K562 (cell line): ENCODE results near the gene IGSF21. TPM values are rescaled to one million over a fixed set of nuclear protein-coding genes. Genes with fewer than 3 reads are reported as not detected.

Source experiments
- ATAC-seq: fragments of 200-7000 bp; cut with Tn5 transposase; 3 replicates; pipeline ENCODE4 v1.9.1; 2020; ENCODE audit warnings: moderate library complexity
- BruUV-seq: library from RNA; stranded (reverse); fragments of 400-500 nt; replicated peaks from 2 replicates; lab custom pipeline; 2021; lab: Mats Ljungman, UMichigan
- CTCF ChIA-PET: fragments of 300-600 bp; formaldehyde crosslinking; extraction: SDS; loops from one replicate; lab custom pipeline; 2021; ENCODE audit warnings: low intra/inter-chr PET ratio; lab: Yijun Ruan, JAX
- POLR2A ChIA-PET: fragments of 300-600, 350-650 bp; sonication (Branson Sonifier 250); formaldehyde crosslinking; extraction: SDS; loops from one replicate; lab custom pipeline; 2021; ENCODE audit warnings: antibody characterized with exemption, inconsistent platforms; lab: Yijun Ruan, JAX
- DNase-seq, 4 experiments: peaks; one replicate each; pipeline versions ENCODE4 v3.0.0 to v3.0.0-alpha.2; 2011 to 2018; ENCODE audit warnings: low spot score in 3 of 4, mixed read lengths in 3 of 4; ENCODE audit errors: extremely low read depth in 1 of 4
- FAIRE-seq: peaks from 2 replicates; lab custom pipeline; 2011; peaks lifted over from hg19 to GRCh38; lab: Jason Lieb, UNC
- H2AFZ ChIP-seq: 2 replicates; pipeline ENCODE4 v1.6.0; 2011; ENCODE audit warnings: low read depth, low read length, control low read depth, inconsistent platforms
- H3K27ac ChIP-seq: fragments of 200-600 bp; 3 replicates; pipeline ENCODE4 v1.8.0; 2011; ENCODE audit warnings: low read depth, mild to moderate bottlenecking, control low read depth, inconsistent platforms, low read length, moderate library complexity, mixed read lengths; ENCODE audit errors: extremely low read depth
- H3K27me3 ChIP-seq, 2 experiments: fragments of 300-600 bp in 1 of 2; 2 replicates in 1 of 2; 3 replicates in 1 of 2; pipeline versions ENCODE4 v1.6.0 to v1.8.0; 2011; ENCODE audit warnings: inconsistent platforms in 2 of 2, low read length in 2 of 2, mild to moderate bottlenecking in 1 of 2, mixed read lengths in 1 of 2, moderate library complexity in 1 of 2; ENCODE audit not compliant: control insufficient read depth in 2 of 2, insufficient read depth in 2 of 2
- H3K36me3 ChIP-seq: fragments of 300-600 bp; 3 replicates; pipeline ENCODE4 v1.8.0; 2011; ENCODE audit warnings: mild to moderate bottlenecking, low read length, inconsistent platforms; ENCODE audit not compliant: control insufficient read depth, insufficient read depth
- H3K4me1 ChIP-seq, 2 experiments: fragments of 200-600 bp in 1 of 2; replicated peaks in 1 of 2; 2 replicates in 1 of 2; 3 replicates in 1 of 2; pipeline versions ENCODE4 v1.5.1 to v1.8.0; 2011; ENCODE audit warnings: inconsistent platforms in 2 of 2, low read length in 2 of 2, mild to moderate bottlenecking in 1 of 2, mixed read lengths in 1 of 2, moderate library complexity in 1 of 2; ENCODE audit not compliant: control insufficient read depth in 2 of 2, insufficient read depth in 2 of 2
- H3K4me2 ChIP-seq: 2 replicates; pipeline ENCODE4 v1.6.1; 2011; ENCODE audit warnings: low read length, control low read depth, inconsistent platforms, mixed read lengths; ENCODE audit not compliant: insufficient read depth
- H3K4me3 ChIP-seq: fragments of 200-600 bp; sonication (generic), shearing (Covaris generic); 2 replicates; pipeline ENCODE4 v1.5.1; 2016; ENCODE audit warnings: control low read depth, inconsistent platforms
- H3K79me2 ChIP-seq: fragments of 200-600 bp; 3 replicates; pipeline ENCODE4 v1.8.0; 2011; ENCODE audit warnings: low read length, inconsistent platforms; ENCODE audit not compliant: control insufficient read depth, insufficient read depth
- H3K9ac ChIP-seq, 2 experiments: 2 replicates each; pipeline versions ENCODE4 v1.6.0 to v1.6.1; 2011; ENCODE audit warnings: low read depth in 2 of 2, low read length in 2 of 2, control low read depth in 1 of 2, inconsistent platforms in 1 of 2, mild to moderate bottlenecking in 1 of 2, mixed read lengths in 1 of 2; ENCODE audit not compliant: insufficient read depth in 1 of 2
- H3K9me1 ChIP-seq: one replicate; pipeline ENCODE4 v1.6.0; 2011; ENCODE audit warnings: inconsistent platforms, mild to moderate bottlenecking, low read length, moderate library complexity; ENCODE audit not compliant: control insufficient read depth, insufficient read depth
- H3K9me3 ChIP-seq: replicated peaks from 2 replicates; pipeline ENCODE4 v1.5.1; 2011; ENCODE audit warnings: low read depth, low read length, inconsistent platforms; ENCODE audit not compliant: control insufficient read depth, insufficient read depth
- H4K20me1 ChIP-seq: replicated peaks from 2 replicates; pipeline ENCODE4 v1.6.1; 2011; ENCODE audit warnings: low read length, inconsistent platforms, mixed read lengths; ENCODE audit not compliant: control insufficient read depth, insufficient read depth
- BRCA1 ChIP-seq, 2 experiments: fragments of 450-650 bp in 1 of 2; sonication (generic) in 1 of 2; formaldehyde crosslinking in 1 of 2; IDR thresholded peaks; 2 replicates each; pipeline versions ENCODE4 v1.5.0 to v1.6.1; 2017 to 2020; ENCODE audit warnings: mild to moderate bottlenecking in 1 of 2, missing genetic modification reagents in 1 of 2
- CBFA2T3 ChIP-seq: fragments of 450-650 bp; IDR thresholded peaks from 2 replicates; pipeline ENCODE4 v1.6.1; 2017
- ESRRB ChIP-seq: fragments of 250-450 bp; sonication (Bioruptor Pico); IDR thresholded peaks from 2 replicates; pipeline ENCODE4 v1.5.0; 2020; ENCODE audit warnings: mild to moderate bottlenecking, moderate library complexity, borderline replicate concordance
- FOSL1 ChIP-seq: fragments of 200-800 bp; sonication (Bioruptor generic); conservative IDR thresholded peaks from 2 replicates; pipeline ENCODE4 v1.6.1; 2016; ENCODE audit warnings: missing genetic modification characterization, missing compliant biosample characterization
- HDGF ChIP-seq: fragments of 450-650 bp; IDR thresholded peaks from 2 replicates; pipeline ENCODE4 v1.6.1; 2016
- KLF13 ChIP-seq: fragments of 450-650 bp; IDR thresholded peaks from 2 replicates; pipeline ENCODE4 v1.6.1; 2016; ENCODE audit warnings: missing genetic modification characterization, low read depth, mild to moderate bottlenecking, missing compliant biosample characterization, moderate library complexity, borderline replicate concordance
- MBD1 ChIP-seq: fragments of 250-450 bp; sonication (Bioruptor Pico); IDR thresholded peaks from 2 replicates; pipeline ENCODE4 v1.8.0; 2022; ENCODE audit warnings: inconsistent platforms
- MECOM ChIP-seq: fragments of 250-450 bp; sonication (Bioruptor Pico); IDR thresholded peaks from 2 replicates; pipeline ENCODE4 v1.8.0; 2022; ENCODE audit warnings: inconsistent platforms
- MNT ChIP-seq, 2 experiments: fragments of 450-650 bp; conservative IDR thresholded peaks; 2 replicates each; pipeline ENCODE4 v1.6.1; 2017; ENCODE audit warnings: mild to moderate bottlenecking in 2 of 2, moderate library complexity in 2 of 2
- POLR2A ChIP-seq: fragments of 450-650 bp; conservative IDR thresholded peaks from 2 replicates; pipeline ENCODE4 v1.6.1; 2016
- POLR3G ChIP-seq: IDR thresholded peaks from 2 replicates; pipeline ENCODE4 v1.6.1; 2011; ENCODE audit not compliant: insufficient read length, insufficient replicate concordance; ENCODE audit errors: extremely low read depth
- SMARCE1 ChIP-seq: fragments of 450-650 bp; IDR thresholded peaks from 2 replicates; pipeline ENCODE4 v1.7.1; 2016; ENCODE audit warnings: mild to moderate bottlenecking
- YY1 ChIP-seq, 3 experiments: IDR thresholded peaks; 2 replicates each; pipeline ENCODE4 v1.6.1; 2011; ENCODE audit warnings: low read length in 2 of 3, mild to moderate bottlenecking in 2 of 3, moderate library complexity in 2 of 3, borderline replicate concordance in 1 of 3, control low read depth in 1 of 3, low read depth in 1 of 3; ENCODE audit not compliant: insufficient read depth in 3 of 3, insufficient replicate concordance in 2 of 3, control insufficient read depth in 1 of 3, insufficient read length in 1 of 3; ENCODE audit errors: extremely low read depth in 1 of 3
- ZC3H11A ChIP-seq: IDR thresholded peaks from 2 replicates; pipeline ENCODE4 v1.6.1; 2012; ENCODE audit warnings: low read depth, low read length, improper control_type of control experiment
- ZFP1 ChIP-seq: fragments of 450-650 bp; formaldehyde crosslinking; IDR thresholded peaks from 2 replicates; pipeline ENCODE4 v1.4.0; 2020; ENCODE audit warnings: mild to moderate bottlenecking, mixed read lengths
- ZNF3 ChIP-seq: fragments of 250-450 bp; sonication (Bioruptor Pico); IDR thresholded peaks from 2 replicates; pipeline ENCODE4 v1.5.0; 2021; ENCODE audit warnings: mild to moderate bottlenecking, moderate library complexity
- ZNF655 ChIP-seq: fragments of 250-450 bp; sonication (Bioruptor Pico); IDR thresholded peaks from 2 replicates; pipeline ENCODE4 v1.5.0; 2021
- WGBS: fragments of 100-300 bp; shearing (Covaris generic); methylation state at CpG from one replicate; pipeline ENCODE4 v1.1.6; 2016; ENCODE audit warnings: low coverage, mixed read lengths; ENCODE audit not compliant: insufficient coverage; ENCODE audit errors: missing lambda C conversion rate; 5-methylcytosine and 5-hydroxymethylcytosine counted together
- in situ Hi-C: fragments of 300-500 bp; cut with MboI; formaldehyde crosslinking; loops from 4 replicates; pipeline ENCODE4 v1.15.0; 2018; ENCODE audit warnings: inconsistent platforms, mixed read lengths
- intact Hi-C: fragments of 100-400 bp; cut with micrococcal nuclease; formaldehyde crosslinking; loops from 2 replicates; pipeline ENCODE4 v1.14.2; 2022
- polyA plus RNA-seq, 8 experiments: library from polyadenylated mRNA; depleted of rRNA in 4 of 8; stranded (reverse) in 5 of 8; unstranded in 3 of 8; fragments of >200 nt; fragmentation: Nextera tagmentation in 2 of 8; fragmentation: Illumina TruSeq in 1 of 8; extraction: Ambion mirVana in 2 of 8; extraction: Trizol in 1 of 8; gene quantifications; 2 replicates each; pipeline versions ENCODE4 v1.2.1 to v1.2.3, GENCODE V29; 2011 to 2014; ENCODE audit warnings: inconsistent platforms in 1 of 8, missing spikeins in 1 of 8
- total RNA-seq, 7 experiments: library from RNA; depleted of rRNA in 6 of 7; stranded (reverse); fragments of >200 nt in 6 of 7; fragmentation: Illumina TruSeq in 2 of 7; extraction: Trizol in 2 of 7; gene quantifications; 2 replicates each; pipeline versions ENCODE4 v1.2.1 to v1.2.3, GENCODE V29; 2011 to 2021; ENCODE audit warnings: low replicate concordance in 1 of 7

The IGSF21 gene
- total and polyA plus RNA-seq, 9 of the 15 experiments (the other 6 are each of a cell fraction or from before 2014, with no cell fraction given) = not detected

- H3K79me2 ChIP-seq = no peaks in the 10 kb centered on the region
- H2AFZ ChIP-seq = no peak overlapping the region
- no peak for DNase-seq
- no peak overlapping the region for H3K27ac ChIP-seq
- no peaks in the 10 kb centered on the region for H3K36me3 ChIP-seq
- H3K9ac ChIP-seq = no peak overlapping the region
- TF ChIP-seq MECOM (CRISPR knock-in tag) (no peak), HDGF (no peak), BRCA1 (IDR thresholded peaks at IDR 0.05) (no peak), BRCA1 (CRISPR knock-in tag; IDR thresholded peaks at IDR 0.05) (no peak), SMARCE1 (no peak), ZFP1 (CRISPR knock-in tag) (no peak), MBD1 (CRISPR knock-in tag) (no peak), ZC3H11A (no peak), FOSL1 (tag) (no peak), ZNF655 (no peak), KLF13 (tag) (no peak), MNT (conservative IDR thresholded peaks at IDR 0.05) (no peak), ZNF3 (CRISPR knock-in tag) (no peak), CBFA2T3 (no peak), YY1 (IDR thresholded peaks at IDR 0.05; ENCODE audit: borderline replicate concordance in 1 of 3, control insufficient read depth in 1 of 3, extremely low read depth in 1 of 3, insufficient read depth in 3 of 3, insufficient read length in 1 of 3, insufficient replicate concordance in 2 of 3, low read depth in 1 of 3, low read length in 2 of 3) (no peak), ESRRB (CRISPR knock-in tag) (no peak), POLR2A (no peak), POLR3G (no peak)
- no peaks in the 10 kb centered on the region; the same call in 1 of the 2 replicates for H4K20me1 ChIP-seq
- ATAC-seq = no peak
- FAIRE-seq = no peak
- H3K27me3 ChIP-seq = peaks cover 2 to 18% of the 10 kb centered on the region in 2 experiments; a peak in 3 of 5 replicates
- no peaks in the 10 kb centered on the region for H3K9me1 ChIP-seq
- no peaks in the 10 kb centered on the region for H3K4me1 ChIP-seq
- H3K4me2 ChIP-seq = no peak overlapping the region
- CTCF ChIA-PET = no interaction called here
- WGBS = 4% methylated on average over 8 of the region's 8 CpGs
- H3K4me3 ChIP-seq = no peak overlapping the region
- no TSS peak for BruUV-seq
- in situ Hi-C loops = no loop called here
- POLR2A ChIA-PET = interaction anchor here (0.7 kb wide), 1 partner anchor 10 kb away, joined by 3 read pairs; no protein-coding TSS in a partner anchor
- intact Hi-C loops = no loop called here
- no peaks in the 10 kb centered on the region for H3K9me3 ChIP-seq
These were observed 13.0 kb downstream of the IGSF21 start for GRCh38 chr1:18120638-18121037.
